ENCODE data around the gene INAFM1.

GRCh38 chr19:47270408-47270807, 4.3 kb upstream of the INAFM1 start:
- TF ChIP-seq, protein P1, sequence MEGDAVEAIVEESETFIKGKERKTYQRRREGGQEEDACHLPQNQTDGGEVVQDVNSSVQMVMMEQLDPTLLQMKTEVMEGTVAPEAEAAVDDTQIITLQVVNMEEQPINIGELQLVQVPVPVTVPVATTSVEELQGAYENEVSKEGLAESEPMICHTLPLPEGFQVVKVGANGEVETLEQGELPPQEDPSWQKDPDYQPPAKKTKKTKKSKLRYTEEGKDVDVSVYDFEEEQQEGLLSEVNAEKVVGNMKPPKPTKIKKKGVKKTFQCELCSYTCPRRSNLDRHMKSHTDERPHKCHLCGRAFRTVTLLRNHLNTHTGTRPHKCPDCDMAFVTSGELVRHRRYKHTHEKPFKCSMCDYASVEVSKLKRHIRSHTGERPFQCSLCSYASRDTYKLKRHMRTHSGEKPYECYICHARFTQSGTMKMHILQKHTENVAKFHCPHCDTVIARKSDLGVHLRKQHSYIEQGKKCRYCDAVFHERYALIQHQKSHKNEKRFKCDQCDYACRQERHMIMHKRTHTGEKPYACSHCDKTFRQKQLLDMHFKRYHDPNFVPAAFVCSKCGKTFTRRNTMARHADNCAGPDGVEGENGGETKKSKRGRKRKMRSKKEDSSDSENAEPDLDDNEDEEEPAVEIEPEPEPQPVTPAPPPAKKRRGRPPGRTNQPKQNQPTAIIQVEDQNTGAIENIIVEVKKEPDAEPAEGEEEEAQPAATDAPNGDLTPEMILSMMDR (IDR thresholded peaks at IDR 0.05; ENCODE audit: low read depth, low read length, missing input control), result no peak
- TF ChIP-seq FOXA1 (IDR thresholded peaks at IDR 0.05), result no peak

Measured in liver (tissue), 2 donors.